Islet precursor cell (in vitro differentiated cells): ENCODE data around the gene UACA.
A peak's percentile ranks its signal among the peaks of the same experiment; 100 is the strongest.
"Not testable (repeated sequence)": the region's sequence is repeated elsewhere in the genome, so short reads cannot be mapped to it uniquely, and the experiment has no call there.

Source experiments
- DNase-seq: peaks from one replicate; pipeline ENCODE4 v3.0.0-alpha.2; 2018

Gene UACA

GRCh38 chr15:70703096-70703878, 60.1 kb downstream of the UACA start:
- DNase-seq = no peak

- no peak for DNase-seq
These were observed 60.8 kb downstream of the UACA start for GRCh38 chr15:70702584-70702983.

GRCh38 chr15:70701891-70702568, 61.3 kb downstream of the UACA start:
- DNase-seq = peak; percentile 55

GRCh38 chr15:70701171-70701570, 62.2 kb downstream of the UACA start:
- DNase-seq = no peak

GRCh38 chr15:70699890-70700289, 63.5 kb downstream of the UACA start:
- DNase-seq = no peak

- DNase-seq = no peak
These were observed 64.4 kb downstream of the UACA start for GRCh38 chr15:70698836-70699390.

GRCh38 chr15:70698426-70698825, 64.9 kb downstream of the UACA start:
- DNase-seq = no peak

GRCh38 chr15:70690491-70691276, 72.7 kb downstream of the UACA start:
- no peak for DNase-seq

- no peak for DNase-seq
These were observed 73.3 kb downstream of the UACA start for GRCh38 chr15:70690021-70690420.

- no peak for DNase-seq
These were observed 75.9 kb downstream of the UACA start for GRCh38 chr15:70687482-70687881.

GRCh38 chr15:70680817-70681216, 82.5 kb downstream of the UACA start:
- DNase-seq = no peak

- DNase-seq = no peak
These were observed 83.5 kb downstream of the UACA start for GRCh38 chr15:70679919-70680231.

GRCh38 chr15:70672081-70672480, 91.3 kb downstream of the UACA start:
- DNase-seq = no peak

GRCh38 chr15:70670680-70671079, 92.7 kb downstream of the UACA start:
- DNase-seq = no peak

GRCh38 chr15:70669966-70670658, 93.2 kb downstream of the UACA start:
- DNase-seq = peak; percentile 77

- DNase-seq = no peak
These were observed 94.3 kb downstream of the UACA start for GRCh38 chr15:70669006-70669602.

GRCh38 chr15:70665599-70665998, 97.8 kb downstream of the UACA start:
- DNase-seq = no peak

- DNase-seq = no peak
These were observed 98.9 kb downstream of the UACA start for GRCh38 chr15:70664494-70664893.

- not testable (repeated sequence) for DNase-seq
These were observed 100.3 kb downstream of the UACA start for GRCh38 chr15:70663069-70663468.

- DNase-seq = no peak
These were observed 103.7 kb downstream of the UACA start for GRCh38 chr15:70659662-70660061.

- no peak for DNase-seq
These were observed 104.7 kb downstream of the UACA start for GRCh38 chr15:70658641-70659040.

GRCh38 chr15:70653426-70653825, 109.9 kb downstream of the UACA start:
- no peak for DNase-seq

GRCh38 chr15:70652341-70652740, 111.0 kb downstream of the UACA start:
- DNase-seq = no peak
